ENCODE measurements around the gene HIF3A.

DNA sequence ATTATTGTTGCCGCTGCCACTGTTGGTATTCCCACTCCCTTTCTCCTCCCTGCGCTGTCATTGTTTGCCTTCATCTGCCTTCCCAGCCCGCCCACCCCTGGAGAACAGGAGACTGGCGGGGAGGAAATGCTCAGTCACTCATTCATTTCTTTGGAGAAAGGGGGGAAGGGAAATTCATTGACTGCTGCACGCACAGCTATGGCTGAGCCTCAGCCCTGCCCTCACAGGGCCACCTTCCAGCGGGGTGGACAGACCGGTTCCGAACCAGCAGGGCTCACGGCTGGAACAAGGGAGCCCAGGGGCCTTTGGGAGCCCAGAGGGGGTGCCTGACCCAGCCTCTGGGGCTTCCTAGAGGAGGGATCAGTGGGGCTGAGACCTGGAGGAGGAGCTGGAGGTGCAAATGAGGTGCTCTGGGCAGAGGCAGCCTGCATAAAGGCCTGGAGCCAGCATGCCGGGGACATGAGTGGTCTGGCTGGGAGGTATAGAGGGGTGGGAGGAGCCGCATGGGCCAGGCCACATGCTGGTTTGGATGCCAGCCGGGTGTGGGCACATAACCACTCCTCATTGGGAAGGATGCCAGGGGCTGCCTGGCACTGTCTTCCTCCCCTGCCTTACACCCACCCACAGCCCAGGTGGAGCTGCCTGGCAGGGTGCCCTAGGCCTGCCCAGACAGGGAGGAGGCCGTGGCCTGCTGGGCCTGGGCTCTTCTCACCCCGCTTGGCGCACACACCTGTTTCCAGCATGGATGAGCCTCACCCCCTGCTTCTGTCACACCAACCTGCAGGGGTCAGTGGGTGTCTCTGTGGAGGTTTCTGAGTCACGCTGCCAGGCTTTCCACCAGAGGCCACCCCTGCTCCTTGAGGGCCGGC, 76.9 kb downstream of the HIF3A start:
- TF ChIP-seq GATA2 (IDR thresholded peaks at IDR 0.05; ENCODE audit: low read depth, low read length) (no peak), GATA3 (IDR thresholded peaks at IDR 0.05; ENCODE audit: low read depth, low read length) (no peak)

Measured in SH-SY5Y (cell line).